B cell (primary cell): Measurements from ENCODE around the gene LAMA2. TPM values are rescaled to one million over a fixed set of nuclear protein-coding genes. Genes with fewer than 3 reads are reported as not detected.

Experiments
- ATAC-seq: fragments of 200-7000 bp; cut with Tn5 transposase; one replicate; pipeline ENCODE4 v1.10.0; 2021; ENCODE audit warnings: low read depth, mild to moderate bottlenecking, moderate number of reproducible peaks, moderate library complexity
- CTCF ChIA-PET: fragments of 350-600 bp; sonication (Branson Sonifier 250); formaldehyde crosslinking; loops from one replicate; lab custom pipeline; 2021; ENCODE audit warnings: antibody characterized with exemption, inconsistent platforms; lab: Charles Lee
- POLR2A ChIA-PET: fragments of 350-600 bp; sonication (Branson Sonifier 250); formaldehyde crosslinking; loops from one replicate; lab custom pipeline; 2021; ENCODE audit warnings: antibody characterized with exemption; lab: Charles Lee
- DNase-seq: peaks from one replicate; pipeline ENCODE4 v3.0.0; 2013
- H2AFZ ChIP-seq: 2 replicates; pipeline ENCODE4 v1.6.1; 2012; ENCODE audit warnings: mild to moderate bottlenecking, low read depth, low read length; ENCODE audit not compliant: insufficient read depth, poor library complexity, severe bottlenecking
- H3K27ac ChIP-seq, 2 donors: 1 replicate in 1 of 2; 2 replicates in 1 of 2; pipeline ENCODE4 v1.5.1; 2012 to 2013; ENCODE audit warnings: low read length in 2 of 2, mild to moderate bottlenecking in 2 of 2, moderate library complexity in 1 of 2
- H3K27me3 ChIP-seq, 4 experiments: fragments of 200-600 bp in 1 of 4; sonication (generic) in 1 of 4; replicated peaks in 1 of 4; 1 replicate in 2 of 4; 2 replicates in 2 of 4; pipeline versions ENCODE4 v1.6.1 to v1.7.0; 2013 to 2016; ENCODE audit warnings: low read length in 3 of 4, mild to moderate bottlenecking in 2 of 4, mixed read lengths in 1 of 4, moderate library complexity in 1 of 4; ENCODE audit not compliant: insufficient read depth in 4 of 4, control insufficient read depth in 3 of 4; ENCODE audit errors: control extremely low read depth in 1 of 4
- H3K36me3 ChIP-seq, 2 experiments: replicated peaks in 1 of 2; 1 replicate in 1 of 2; 2 replicates in 1 of 2; pipeline versions ENCODE4 v1.6.1 to v1.7.1; 2013; ENCODE audit warnings: low read length in 1 of 2; ENCODE audit not compliant: insufficient read depth in 2 of 2, control insufficient read depth in 1 of 2; ENCODE audit errors: control extremely low read depth in 1 of 2, extremely low read depth in 1 of 2
- H3K4me1 ChIP-seq, 2 donors: fragments of 200-600 bp in 1 of 2; sonication (generic) in 1 of 2; 1 replicate in 1 of 2; 2 replicates in 1 of 2; pipeline versions ENCODE4 v1.5.1 to v1.6.1; 2013 to 2017; ENCODE audit warnings: low read length in 2 of 2; ENCODE audit not compliant: control insufficient read depth in 2 of 2, insufficient read depth in 2 of 2
- H3K4me2 ChIP-seq: replicated peaks from 2 replicates; pipeline ENCODE3; 2012; ENCODE audit warnings: mild to moderate bottlenecking, low read depth, low read length; ENCODE audit not compliant: poor library complexity, severe bottlenecking
- H3K4me3 ChIP-seq, 5 experiments: fragments of 200-600 bp in 1 of 5; sonication (generic) in 1 of 5; 1 replicate in 3 of 5; 2 replicates in 2 of 5; pipeline versions ENCODE4 v1.5.1 to v1.7.0; 2011 to 2016; ENCODE audit warnings: low read length in 4 of 5, mild to moderate bottlenecking in 4 of 5, low read depth in 2 of 5, control low read depth in 1 of 5, moderate library complexity in 1 of 5; ENCODE audit not compliant: insufficient read depth in 1 of 5; ENCODE audit errors: control extremely low read depth in 1 of 5, extremely low read depth in 1 of 5
- H3K79me2 ChIP-seq: fragments of 200-600 bp; sonication (generic); one replicate; pipeline ENCODE4 v1.6.0; 2016; ENCODE audit warnings: low read length; ENCODE audit not compliant: control insufficient read depth, insufficient read depth
- H3K9ac ChIP-seq: fragments of 200-600 bp; sonication (generic); 2 replicates; pipeline ENCODE4 v1.6.1; 2017; ENCODE audit warnings: mild to moderate bottlenecking, low read length, moderate library complexity
- H3K9me3 ChIP-seq, 3 donors: one replicate each; pipeline versions ENCODE4 v1.6.1 to v1.7.1; 2013; ENCODE audit warnings: low read length in 2 of 3; ENCODE audit not compliant: control insufficient read depth in 2 of 3, insufficient read depth in 1 of 3; ENCODE audit errors: control extremely low read depth in 1 of 3
- H4K20me1 ChIP-seq: 2 replicates; pipeline ENCODE4 v1.6.0; 2012; ENCODE audit warnings: mild to moderate bottlenecking, low read length; ENCODE audit not compliant: insufficient read depth, control insufficient read depth, poor library complexity, severe bottlenecking
- H3K27ac Mint-ChIP-seq: one replicate; pipeline ENCODE4 v1.8.0; 2021; ENCODE audit warnings: mixed read lengths
- H3K27me3 Mint-ChIP-seq: one replicate; pipeline ENCODE4 v1.8.0; 2021; ENCODE audit warnings: mixed read lengths
- H3K4me1 Mint-ChIP-seq: one replicate; pipeline ENCODE4 v1.8.0; 2021; ENCODE audit warnings: mixed read lengths
- H3K4me3 Mint-ChIP-seq: one replicate; pipeline ENCODE4 v1.8.0; 2021; ENCODE audit warnings: mixed read lengths
- H3K9me3 Mint-ChIP-seq: one replicate; pipeline ENCODE4 v1.8.0; 2022; ENCODE audit warnings: mixed read lengths; ENCODE audit not compliant: insufficient read depth
- EZH2 ChIP-seq: IDR thresholded peaks from 2 replicates; pipeline ENCODE4 v1.6.1; 2012; ENCODE audit warnings: borderline replicate concordance, low read depth, mild to moderate bottlenecking, moderate library complexity, low read length; ENCODE audit not compliant: insufficient read depth, poor library complexity, severe bottlenecking
- WGBS: methylation state at CpG from one replicate; pipeline ENCODE4 v1.1.5; 2013; ENCODE audit warnings: missing lambda C conversion rate; ENCODE audit not compliant: insufficient coverage; 5-methylcytosine and 5-hydroxymethylcytosine counted together
- intact Hi-C: fragments of 100-400 bp; cut with micrococcal nuclease; formaldehyde crosslinking; loops from one replicate; pipeline ENCODE4 v1.10.0; 2022
- polyA plus RNA-seq: library from polyadenylated mRNA; depleted of rRNA; stranded (reverse); fragments of >200 nt; gene quantifications from 2 replicates; pipeline ENCODE4 v1.2.3, GENCODE V29; 2012
- total RNA-seq, 2 donors: library from RNA; stranded (reverse); fragments of 120-200 nt in 1 of 2; gene quantifications; 1 replicate in 1 of 2; 2 replicates in 1 of 2; pipeline versions ENCODE4 v1.2.3 to v1.2.4, GENCODE V29; 2013 to 2022
- TF ChIP-seq, protein P1 (sequence below): fragments of 200-600 bp; IDR thresholded peaks from one replicate; pipeline ENCODE4 v1.8.0; 2022; ENCODE audit warnings: antibody characterized with exemption, mild to moderate bottlenecking

The LAMA2 gene
- total and polyA plus RNA-seq, 2 donors (not counting 1 experiment from before 2014, with no cell fraction given), result 0.16 TPM; not detected in 1

DNA sequence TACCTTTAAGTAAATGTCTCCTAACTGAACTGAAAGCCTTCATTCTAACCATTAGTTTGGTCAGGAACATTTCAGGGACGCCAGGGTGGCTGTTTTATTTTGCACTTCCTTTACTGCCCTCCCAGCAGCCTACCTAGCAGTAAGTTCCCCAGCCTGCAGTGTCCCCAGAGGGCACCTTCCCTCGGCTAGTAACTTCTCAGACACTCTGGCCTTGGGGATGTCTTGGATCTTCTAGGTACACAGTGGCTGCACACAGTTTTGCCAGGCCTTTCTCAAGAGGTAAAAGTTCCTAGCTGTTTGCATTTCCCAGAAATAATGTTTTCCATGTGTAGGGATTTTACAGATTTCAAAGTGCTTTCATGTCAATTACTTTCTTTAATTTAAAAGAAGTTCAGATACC, 378 bp upstream of the LAMA2 start:
- CTCF ChIA-PET, result no interaction called here
- Histone ChIP-seq H3K4me3 (no peak overlapping the region), H3K27me3 (peaks cover 0 to 5% (median 0%) of the 10 kb centered on the region in 4 experiments), H4K20me1 (no peaks in the 10 kb centered on the region), H3K79me2 (no peaks in the 10 kb centered on the region), H3K4me2 (peak overlapping the region; percentile 40), H3K9ac (no peak overlapping the region), H3K36me3 (no peaks in the 10 kb centered on the region), H3K27ac (no peak overlapping the region), H3K9me3 (peaks cover 0 to 6% (median 0%) of the 10 kb centered on the region in 3 donors), H3K4me1 (no peaks in the 10 kb centered on the region), H2AFZ (no peak overlapping the region)
- Mint-ChIP-seq H3K4me1 (no peaks in the 10 kb centered on the region), H3K9me3 (no peaks in the 10 kb centered on the region), H3K4me3 (no peak overlapping the region), H3K27ac (no peak overlapping the region), H3K27me3 (peaks cover 10% of the 10 kb centered on the region)
- 43% methylated on average over 1 of the region's 2 CpGs for WGBS
- TF ChIP-seq, protein P1, sequence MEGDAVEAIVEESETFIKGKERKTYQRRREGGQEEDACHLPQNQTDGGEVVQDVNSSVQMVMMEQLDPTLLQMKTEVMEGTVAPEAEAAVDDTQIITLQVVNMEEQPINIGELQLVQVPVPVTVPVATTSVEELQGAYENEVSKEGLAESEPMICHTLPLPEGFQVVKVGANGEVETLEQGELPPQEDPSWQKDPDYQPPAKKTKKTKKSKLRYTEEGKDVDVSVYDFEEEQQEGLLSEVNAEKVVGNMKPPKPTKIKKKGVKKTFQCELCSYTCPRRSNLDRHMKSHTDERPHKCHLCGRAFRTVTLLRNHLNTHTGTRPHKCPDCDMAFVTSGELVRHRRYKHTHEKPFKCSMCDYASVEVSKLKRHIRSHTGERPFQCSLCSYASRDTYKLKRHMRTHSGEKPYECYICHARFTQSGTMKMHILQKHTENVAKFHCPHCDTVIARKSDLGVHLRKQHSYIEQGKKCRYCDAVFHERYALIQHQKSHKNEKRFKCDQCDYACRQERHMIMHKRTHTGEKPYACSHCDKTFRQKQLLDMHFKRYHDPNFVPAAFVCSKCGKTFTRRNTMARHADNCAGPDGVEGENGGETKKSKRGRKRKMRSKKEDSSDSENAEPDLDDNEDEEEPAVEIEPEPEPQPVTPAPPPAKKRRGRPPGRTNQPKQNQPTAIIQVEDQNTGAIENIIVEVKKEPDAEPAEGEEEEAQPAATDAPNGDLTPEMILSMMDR, result no peak
- TF ChIP-seq EZH2, result no peak
- no peak for DNase-seq
- ATAC-seq, result no peak
- intact Hi-C loops, result no loop called here
- POLR2A ChIA-PET, result no interaction called here

DNA sequence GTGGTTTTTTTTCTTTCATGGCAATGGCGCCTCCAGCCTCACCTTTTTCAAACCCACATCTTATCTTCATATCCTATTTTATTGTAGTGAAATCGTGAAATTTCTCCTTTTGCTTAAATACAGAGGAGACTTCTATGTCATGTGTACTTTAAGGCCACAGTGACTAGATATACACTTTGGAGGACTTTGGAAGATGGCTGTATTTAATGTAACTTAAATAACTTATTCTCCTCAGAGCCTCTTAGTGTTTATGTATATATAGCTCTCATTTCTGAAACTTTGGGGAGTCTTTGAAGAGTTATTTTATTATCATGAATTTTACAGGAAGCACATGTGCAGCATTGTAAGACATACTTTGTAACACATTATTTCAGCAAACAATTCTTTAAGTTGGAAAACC, 968 bp downstream of the LAMA2 start:
- intact Hi-C loops, result no loop called here
- POLR2A ChIA-PET, result no interaction called here
- Mint-ChIP-seq H3K9me3 (no peaks in the 10 kb centered on the region), H3K27me3 (peaks cover 10% of the 10 kb centered on the region), H3K27ac (no peak overlapping the region), H3K4me1 (no peaks in the 10 kb centered on the region), H3K4me3 (no peak overlapping the region)
- Histone ChIP-seq H3K9me3 (peaks cover 0 to 6% (median 0%) of the 10 kb centered on the region in 3 donors), H3K4me3 (no peak overlapping the region), H3K79me2 (no peaks in the 10 kb centered on the region), H4K20me1 (no peaks in the 10 kb centered on the region), H3K4me1 (no peaks in the 10 kb centered on the region), H3K27ac (no peak overlapping the region), H3K9ac (no peak overlapping the region), H3K27me3 (peaks cover 0 to 5% (median 0%) of the 10 kb centered on the region in 4 experiments), H3K4me2 (no peak overlapping the region), H3K36me3 (no peaks in the 10 kb centered on the region), H2AFZ (no peak overlapping the region)
- WGBS, result no CpG with 5 or more reads among the region's 2 CpGs
- CTCF ChIA-PET, result no interaction called here
- ATAC-seq (no peak), DNase-seq (no peak)
- TF ChIP-seq, protein P1, result no peak
- no peak for TF ChIP-seq EZH2
